SK-N-SH (cell line): ENCODE data around the gene MUC22.

Experiments used
- POLR2AphosphoS5 ChIP-seq: IDR thresholded peaks from 2 replicates; pipeline ENCODE4 v1.6.1; 2012; ENCODE audit warnings: low read depth, low read length
- RFX5 ChIP-seq: IDR thresholded peaks from 2 replicates; pipeline ENCODE4 v1.6.1; 2012; ENCODE audit warnings: mild to moderate bottlenecking, improper control_type of control experiment, low read length
- SIN3A ChIP-seq: IDR thresholded peaks from 2 replicates; pipeline ENCODE4 v1.6.1; 2012; ENCODE audit warnings: low read depth, mild to moderate bottlenecking, low read length, moderate library complexity, borderline replicate concordance
- TF ChIP-seq, protein P1 (sequence below): fragments of 200-600 bp; sonication (generic); IDR thresholded peaks from 2 replicates; pipeline ENCODE4 v1.6.1; 2017; ENCODE audit warnings: antibody characterized with exemption, mild to moderate bottlenecking, moderate library complexity
- TF ChIP-seq, protein P2 (sequence below): IDR thresholded peaks from 2 replicates; pipeline ENCODE4 v1.6.1; 2012; ENCODE audit warnings: mild to moderate bottlenecking, low read depth, low read length, moderate library complexity
- TF ChIP-seq, protein P3 (sequence below): fragments of 150-350 bp; IDR thresholded peaks from 2 replicates; pipeline ENCODE4 v1.6.1; 2016; ENCODE audit warnings: mild to moderate bottlenecking, low read depth, low read length

DNA sequence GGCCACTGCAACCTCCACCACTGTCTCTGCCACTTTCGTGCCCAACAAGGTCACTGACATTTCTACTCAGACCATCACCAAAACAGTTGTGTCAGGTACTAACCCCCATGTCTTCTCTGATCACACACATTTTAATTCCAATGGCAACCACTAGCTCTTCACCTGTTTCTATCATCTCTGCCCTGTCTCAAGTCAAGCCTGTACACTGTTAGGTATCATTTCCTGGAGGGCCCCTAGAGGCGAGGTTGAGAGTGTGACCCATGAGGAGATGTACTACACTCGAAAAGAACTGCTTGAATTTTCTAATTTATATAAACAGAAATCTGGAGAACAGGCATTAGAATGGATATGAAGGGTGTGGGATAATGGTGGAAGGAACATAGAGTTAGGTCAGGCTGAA is 44.1 kb upstream of the MUC22 start:
- TF ChIP-seq, protein P1, sequence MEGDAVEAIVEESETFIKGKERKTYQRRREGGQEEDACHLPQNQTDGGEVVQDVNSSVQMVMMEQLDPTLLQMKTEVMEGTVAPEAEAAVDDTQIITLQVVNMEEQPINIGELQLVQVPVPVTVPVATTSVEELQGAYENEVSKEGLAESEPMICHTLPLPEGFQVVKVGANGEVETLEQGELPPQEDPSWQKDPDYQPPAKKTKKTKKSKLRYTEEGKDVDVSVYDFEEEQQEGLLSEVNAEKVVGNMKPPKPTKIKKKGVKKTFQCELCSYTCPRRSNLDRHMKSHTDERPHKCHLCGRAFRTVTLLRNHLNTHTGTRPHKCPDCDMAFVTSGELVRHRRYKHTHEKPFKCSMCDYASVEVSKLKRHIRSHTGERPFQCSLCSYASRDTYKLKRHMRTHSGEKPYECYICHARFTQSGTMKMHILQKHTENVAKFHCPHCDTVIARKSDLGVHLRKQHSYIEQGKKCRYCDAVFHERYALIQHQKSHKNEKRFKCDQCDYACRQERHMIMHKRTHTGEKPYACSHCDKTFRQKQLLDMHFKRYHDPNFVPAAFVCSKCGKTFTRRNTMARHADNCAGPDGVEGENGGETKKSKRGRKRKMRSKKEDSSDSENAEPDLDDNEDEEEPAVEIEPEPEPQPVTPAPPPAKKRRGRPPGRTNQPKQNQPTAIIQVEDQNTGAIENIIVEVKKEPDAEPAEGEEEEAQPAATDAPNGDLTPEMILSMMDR, result no peak
- TF ChIP-seq, protein P2, sequence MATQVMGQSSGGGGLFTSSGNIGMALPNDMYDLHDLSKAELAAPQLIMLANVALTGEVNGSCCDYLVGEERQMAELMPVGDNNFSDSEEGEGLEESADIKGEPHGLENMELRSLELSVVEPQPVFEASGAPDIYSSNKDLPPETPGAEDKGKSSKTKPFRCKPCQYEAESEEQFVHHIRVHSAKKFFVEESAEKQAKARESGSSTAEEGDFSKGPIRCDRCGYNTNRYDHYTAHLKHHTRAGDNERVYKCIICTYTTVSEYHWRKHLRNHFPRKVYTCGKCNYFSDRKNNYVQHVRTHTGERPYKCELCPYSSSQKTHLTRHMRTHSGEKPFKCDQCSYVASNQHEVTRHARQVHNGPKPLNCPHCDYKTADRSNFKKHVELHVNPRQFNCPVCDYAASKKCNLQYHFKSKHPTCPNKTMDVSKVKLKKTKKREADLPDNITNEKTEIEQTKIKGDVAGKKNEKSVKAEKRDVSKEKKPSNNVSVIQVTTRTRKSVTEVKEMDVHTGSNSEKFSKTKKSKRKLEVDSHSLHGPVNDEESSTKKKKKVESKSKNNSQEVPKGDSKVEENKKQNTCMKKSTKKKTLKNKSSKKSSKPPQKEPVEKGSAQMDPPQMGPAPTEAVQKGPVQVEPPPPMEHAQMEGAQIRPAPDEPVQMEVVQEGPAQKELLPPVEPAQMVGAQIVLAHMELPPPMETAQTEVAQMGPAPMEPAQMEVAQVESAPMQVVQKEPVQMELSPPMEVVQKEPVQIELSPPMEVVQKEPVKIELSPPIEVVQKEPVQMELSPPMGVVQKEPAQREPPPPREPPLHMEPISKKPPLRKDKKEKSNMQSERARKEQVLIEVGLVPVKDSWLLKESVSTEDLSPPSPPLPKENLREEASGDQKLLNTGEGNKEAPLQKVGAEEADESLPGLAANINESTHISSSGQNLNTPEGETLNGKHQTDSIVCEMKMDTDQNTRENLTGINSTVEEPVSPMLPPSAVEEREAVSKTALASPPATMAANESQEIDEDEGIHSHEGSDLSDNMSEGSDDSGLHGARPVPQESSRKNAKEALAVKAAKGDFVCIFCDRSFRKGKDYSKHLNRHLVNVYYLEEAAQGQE, result no peak
- no peak for TF ChIP-seq RFX5
- no peak for TF ChIP-seq POLR2AphosphoS5
- TF ChIP-seq SIN3A, result no peak
- TF ChIP-seq, protein P3, sequence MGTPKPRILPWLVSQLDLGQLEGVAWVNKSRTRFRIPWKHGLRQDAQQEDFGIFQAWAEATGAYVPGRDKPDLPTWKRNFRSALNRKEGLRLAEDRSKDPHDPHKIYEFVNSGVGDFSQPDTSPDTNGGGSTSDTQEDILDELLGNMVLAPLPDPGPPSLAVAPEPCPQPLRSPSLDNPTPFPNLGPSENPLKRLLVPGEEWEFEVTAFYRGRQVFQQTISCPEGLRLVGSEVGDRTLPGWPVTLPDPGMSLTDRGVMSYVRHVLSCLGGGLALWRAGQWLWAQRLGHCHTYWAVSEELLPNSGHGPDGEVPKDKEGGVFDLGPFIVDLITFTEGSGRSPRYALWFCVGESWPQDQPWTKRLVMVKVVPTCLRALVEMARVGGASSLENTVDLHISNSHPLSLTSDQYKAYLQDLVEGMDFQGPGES, result no peak
